GM13977 (cell line): Measurements from ENCODE around the gene BICC1.

Experiments used
- DNase-seq: peaks from one replicate; pipeline ENCODE4 v3.0.0; 2012; ENCODE audit warnings: low spot score
- CTCF ChIP-seq: IDR thresholded peaks from 2 replicates; pipeline ENCODE4 v1.5.1; 2012; ENCODE audit warnings: mild to moderate bottlenecking, control low read depth; ENCODE audit not compliant: insufficient read depth; ENCODE audit errors: extremely low read depth, missing control alignments
- in situ Hi-C: fragments of 300-500 bp; cut with MboI; formaldehyde crosslinking; loops from one replicate; pipeline ENCODE4 v1.12.0; 2022; ENCODE audit warnings: low sequenced_read_pairs, low pct_unique_long_range_greater_than_20kb, mixed read lengths, inconsistent platforms; ENCODE audit not compliant: unreplicated experiment

The BICC1 gene

GRCh38 chr10:58802047-58802446 lies 289.4 kb downstream of the BICC1 start:
- TF ChIP-seq CTCF: no peak
- in situ Hi-C loops: no loop called here
- no peak for DNase-seq

GRCh38 chr10:58806323-58806722 lies 293.7 kb downstream of the BICC1 start:
- no peak for TF ChIP-seq CTCF
- in situ Hi-C loops: no loop called here
- no peak for DNase-seq

DNA sequence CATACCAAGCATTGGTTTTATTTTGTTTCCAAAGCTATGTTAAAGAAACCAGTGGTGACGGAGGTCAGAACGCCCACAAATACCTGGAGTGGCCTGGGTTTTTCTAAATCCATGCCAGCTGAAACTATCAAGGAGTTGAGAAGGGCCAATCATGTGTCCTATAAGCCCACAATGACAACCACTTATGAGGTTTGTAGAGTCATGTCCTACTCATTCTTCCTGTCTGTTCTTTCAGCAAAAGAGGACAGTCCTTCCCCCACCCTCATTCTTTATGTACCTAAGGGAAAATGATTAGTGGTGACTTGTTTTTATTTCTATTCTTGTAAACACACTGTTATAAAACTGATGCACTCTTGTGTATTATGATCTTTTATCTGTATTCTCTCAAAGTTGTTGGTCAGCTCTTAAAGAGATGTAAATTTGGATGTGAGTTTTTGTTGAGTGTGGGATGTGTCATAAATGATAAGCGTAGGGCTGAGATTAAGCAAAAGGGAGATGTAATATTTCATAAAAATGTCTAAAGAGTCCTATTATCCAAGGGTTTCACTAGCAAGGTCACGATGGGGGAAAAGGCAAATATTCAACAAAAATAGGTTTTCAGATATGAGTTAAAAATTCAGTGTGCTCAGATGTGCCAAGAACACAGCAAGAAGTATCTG lies 294.4 kb downstream of the BICC1 start:
- DNase-seq: no peak
- in situ Hi-C loops: no loop called here
- no peak for TF ChIP-seq CTCF

GRCh38 chr10:58807629-58808022 lies 295.0 kb downstream of the BICC1 start:
- in situ Hi-C loops: no loop called here
- no peak for DNase-seq
- TF ChIP-seq CTCF: no peak

- no peak for TF ChIP-seq CTCF
- DNase-seq: no peak
- in situ Hi-C loops: no loop called here
Measured at GRCh38 chr10:58810751-58811150, 298.1 kb downstream of the BICC1 start.

DNA sequence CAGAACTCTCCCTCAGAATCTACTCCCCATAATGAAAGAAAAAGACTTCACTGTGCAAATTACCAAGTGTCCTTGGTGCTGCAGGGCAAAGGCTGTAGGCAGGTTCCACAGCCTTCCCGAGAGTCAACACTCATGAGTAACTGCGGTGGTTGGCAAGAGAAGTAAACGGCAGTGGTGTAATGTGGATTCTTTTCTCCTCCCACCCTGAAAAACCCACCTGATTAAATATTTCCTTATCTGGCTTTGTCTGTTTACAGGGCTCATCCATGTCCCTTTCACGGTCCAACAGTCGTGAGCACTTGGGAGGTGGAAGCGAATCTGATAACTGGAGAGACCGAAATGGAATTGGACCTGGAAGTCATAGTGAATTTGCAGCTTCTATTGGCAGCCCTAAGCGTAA lies 300.9 kb downstream of the BICC1 start:
- DNase-seq: no peak
- TF ChIP-seq CTCF: no peak
- in situ Hi-C loops: no loop called here
